GM21390 (cell line): ENCODE measurements around the gene SLC25A17.
"Not testable (repeated sequence)": the region's sequence is repeated elsewhere in the genome, so short reads cannot be mapped to it uniquely, and the experiment has no call there.

Source experiments
- ATAC-seq: cut with Tn5 transposase; IDR thresholded peaks from one replicate; pipeline ENCODE4 v1.9.1; 2021; ENCODE audit not compliant: unreplicated experiment

The SLC25A17 gene

GRCh38 chr22:40758851-40759250 lies 60.3 kb downstream of the SLC25A17 start:
- not testable (repeated sequence) for ATAC-seq

GRCh38 chr22:40758390-40758789 lies 60.8 kb downstream of the SLC25A17 start:
- ATAC-seq = no peak

GRCh38 chr22:40757071-40757470 lies 62.1 kb downstream of the SLC25A17 start:
- no peak for ATAC-seq

GRCh38 chr22:40753114-40753513 lies 66.0 kb downstream of the SLC25A17 start:
- ATAC-seq = no peak

GRCh38 chr22:40751250-40751649 lies 67.9 kb downstream of the SLC25A17 start:
- ATAC-seq = no peak

- no peak for ATAC-seq
Measured at GRCh38 chr22:40749829-40750228, 69.3 kb downstream of the SLC25A17 start.

- ATAC-seq = no peak
Measured at GRCh38 chr22:40748388-40749355, 70.5 kb downstream of the SLC25A17 start.

- no peak for ATAC-seq
Measured at GRCh38 chr22:40747361-40747760, 71.8 kb downstream of the SLC25A17 start.

GRCh38 chr22:40746428-40747220 lies 72.5 kb downstream of the SLC25A17 start:
- no peak for ATAC-seq

GRCh38 chr22:40743768-40744167 lies 75.4 kb downstream of the SLC25A17 start:
- no peak for ATAC-seq

- no peak for ATAC-seq
Measured at GRCh38 chr22:40741116-40741515, 78.0 kb downstream of the SLC25A17 start.

- ATAC-seq = no peak
Measured at GRCh38 chr22:40739721-40740120, 79.4 kb downstream of the SLC25A17 start.

GRCh38 chr22:40733919-40734318 lies 85.2 kb downstream of the SLC25A17 start:
- ATAC-seq = no peak

- no peak for ATAC-seq
Measured at GRCh38 chr22:40732999-40733292, 86.2 kb downstream of the SLC25A17 start.

- no peak for ATAC-seq
Measured at GRCh38 chr22:40729284-40729683, 89.9 kb downstream of the SLC25A17 start.

GRCh38 chr22:40728731-40729189 lies 90.4 kb downstream of the SLC25A17 start:
- ATAC-seq = no peak

- ATAC-seq = no peak
Measured at GRCh38 chr22:40727964-40728615, 91.1 kb downstream of the SLC25A17 start.

GRCh38 chr22:40727070-40727963 lies 91.8 kb downstream of the SLC25A17 start:
- ATAC-seq = no peak

GRCh38 chr22:40726514-40726913 lies 92.6 kb downstream of the SLC25A17 start:
- no peak for ATAC-seq

GRCh38 chr22:40723396-40723933 lies 95.7 kb downstream of the SLC25A17 start:
- ATAC-seq = no peak
